ENCODE data around the gene UFM1.
"Not testable (repeated sequence)": the region's sequence is repeated elsewhere in the genome, so short reads cannot be mapped to it uniquely, and the experiment has no call there.

Gene UFM1

GRCh38 chr13:38349390-38350113 lies at the start of gene UFM1:
UFM1 (plus strand) TSS chr13:38349851; CDS start chr13:38349920, 69 bp downstream.
- DNase-seq = peak; percentile 83 to 86

GRCh38 chr13:38301236-38301635 lies 48.4 kb upstream of the UFM1 start:
- no peak for DNase-seq

GRCh38 chr13:38303816-38304320 lies 45.8 kb upstream of the UFM1 start:
- no peak for DNase-seq

- no peak for DNase-seq
Measured at GRCh38 chr13:38308736-38309135, 40.9 kb upstream of the UFM1 start.

- DNase-seq = no peak
Measured at GRCh38 chr13:38309397-38309796, 40.3 kb upstream of the UFM1 start.

GRCh38 chr13:38311175-38311574 lies 38.5 kb upstream of the UFM1 start:
- DNase-seq = not testable (repeated sequence)

GRCh38 chr13:38316129-38316528 lies 33.5 kb upstream of the UFM1 start:
- no peak for DNase-seq

- no peak for DNase-seq
Measured at GRCh38 chr13:38321654-38322053, 28.0 kb upstream of the UFM1 start.

GRCh38 chr13:38325426-38325825 lies 24.2 kb upstream of the UFM1 start:
- DNase-seq = no peak

- DNase-seq = no peak
Measured at GRCh38 chr13:38328699-38329098, 21.0 kb upstream of the UFM1 start.

- no peak for DNase-seq
Measured at GRCh38 chr13:38334845-38335244, 14.8 kb upstream of the UFM1 start.

- DNase-seq = no peak
Measured at GRCh38 chr13:38338089-38338488, 11.6 kb upstream of the UFM1 start.

GRCh38 chr13:38340624-38341023 lies 9.0 kb upstream of the UFM1 start:
- no peak for DNase-seq

- no peak for DNase-seq
Measured at GRCh38 chr13:38341149-38341692, 8.4 kb upstream of the UFM1 start.

GRCh38 chr13:38346764-38347163 lies 2.9 kb upstream of the UFM1 start:
- no peak for DNase-seq

GRCh38 chr13:38348861-38349389 lies 726 bp upstream of the UFM1 start:
- DNase-seq = peak; percentile 25 to 29

- peak; percentile 64 to 65 for DNase-seq
Measured at GRCh38 chr13:38350114-38350617, 515 bp downstream of the UFM1 start.

- DNase-seq = no peak
Measured at GRCh38 chr13:38355595-38356119, 6.0 kb downstream of the UFM1 start.

- DNase-seq = no peak
Measured at GRCh38 chr13:38358684-38359083, 9.0 kb downstream of the UFM1 start.

GRCh38 chr13:38361542-38362262 lies 12.1 kb downstream of the UFM1 start:
- no peak for DNase-seq

GRCh38 chr13:38363219-38363618 lies 13.6 kb downstream of the UFM1 start:
- no peak for DNase-seq

- DNase-seq = not testable (repeated sequence)
Measured at GRCh38 chr13:38363746-38364145, 14.1 kb downstream of the UFM1 start.

- no peak for DNase-seq
Measured at GRCh38 chr13:38365661-38366060, 16.0 kb downstream of the UFM1 start.

All from activated T-cell treated with anti-CD3 and anti-CD28 coated beads, Interleukin-2, amount 50 U/mL, for 48 hours (primary cell).